HG03135 (cell line): ENCODE results near the gene SLC5A7.

Experiments used
- ATAC-seq: cut with Tn5 transposase; IDR thresholded peaks from one replicate; pipeline ENCODE4 v1.9.1; 2021; ENCODE audit warnings: mild to moderate bottlenecking, moderate library complexity; ENCODE audit not compliant: unreplicated experiment

The SLC5A7 gene

GRCh38 chr2:107986278-107987217, at the start of gene SLC5A7:
Gene SLC5A7 (plus strand): TSS chr2:107986524. CDS start chr2:107988156, 1,632 bp downstream.
- ATAC-seq = no peak

- no peak for ATAC-seq
Measured at GRCh38 chr2:107961395-107961794, 24.9 kb upstream of the SLC5A7 start.

GRCh38 chr2:107964185-107964584, 22.1 kb upstream of the SLC5A7 start:
- no peak for ATAC-seq

- no peak for ATAC-seq
Measured at GRCh38 chr2:107984707-107985106, 1.6 kb upstream of the SLC5A7 start.

- no peak for ATAC-seq
Measured at GRCh38 chr2:107988108-107988507, 1.8 kb downstream of the SLC5A7 start.

GRCh38 chr2:107989445-107989844, 3.1 kb downstream of the SLC5A7 start:
- ATAC-seq = no peak

- ATAC-seq = no peak
Measured at GRCh38 chr2:107990718-107991117, 4.4 kb downstream of the SLC5A7 start.

GRCh38 chr2:107992069-107992468, 5.7 kb downstream of the SLC5A7 start:
- no peak for ATAC-seq

- ATAC-seq = no peak
Measured at GRCh38 chr2:107999158-107999557, 12.8 kb downstream of the SLC5A7 start.

- ATAC-seq = no peak
Measured at GRCh38 chr2:108010912-108011591, 24.7 kb downstream of the SLC5A7 start.

- no peak for ATAC-seq
Measured at GRCh38 chr2:108013305-108013704, 27.0 kb downstream of the SLC5A7 start.

- no peak for ATAC-seq
Measured at GRCh38 chr2:108022628-108023027, 36.3 kb downstream of the SLC5A7 start.

GRCh38 chr2:108023776-108024175, 37.5 kb downstream of the SLC5A7 start:
- no peak for ATAC-seq

GRCh38 chr2:108026092-108026794, 39.9 kb downstream of the SLC5A7 start:
- no peak for ATAC-seq

- ATAC-seq = no peak
Measured at GRCh38 chr2:108029496-108029895, 43.2 kb downstream of the SLC5A7 start.

- no peak for ATAC-seq
Measured at GRCh38 chr2:108029912-108030311, 43.6 kb downstream of the SLC5A7 start.

GRCh38 chr2:108031471-108031941, 45.2 kb downstream of the SLC5A7 start:
- no peak for ATAC-seq

- no peak for ATAC-seq
Measured at GRCh38 chr2:108034843-108035242, 48.5 kb downstream of the SLC5A7 start.

- ATAC-seq = no peak
Measured at GRCh38 chr2:108048752-108049151, 62.4 kb downstream of the SLC5A7 start.

- no peak for ATAC-seq
Measured at GRCh38 chr2:108058576-108059137, 72.3 kb downstream of the SLC5A7 start.
